Effector memory CD4-positive, alpha-beta T cell (primary cell): Measurements from ENCODE around the gene ZBED4.

ENCODE experiments used
- DNase-seq, 3 donors: peaks; one replicate each; pipeline ENCODE4 v3.0.0-alpha.2; 2020
- H3K27ac ChIP-seq: 2 replicates; pipeline ENCODE4 v1.7.0; 2013; ENCODE audit warnings: mild to moderate bottlenecking, low read length, moderate library complexity; ENCODE audit not compliant: insufficient read depth, poor library complexity, severe bottlenecking
- H3K27me3 ChIP-seq: replicated peaks from 2 replicates; pipeline ENCODE4 v1.7.0; 2013; ENCODE audit warnings: mild to moderate bottlenecking, low read length; ENCODE audit not compliant: insufficient read depth, control insufficient read depth, poor library complexity, severe bottlenecking
- H3K36me3 ChIP-seq: 2 replicates; pipeline ENCODE4 v1.7.0; 2013; ENCODE audit warnings: mild to moderate bottlenecking, low read length, moderate library complexity; ENCODE audit not compliant: control insufficient read depth, insufficient read depth
- H3K4me1 ChIP-seq: 2 replicates; pipeline ENCODE4 v1.7.0; 2013; ENCODE audit warnings: low read length, mild to moderate bottlenecking; ENCODE audit not compliant: control insufficient read depth, insufficient read depth, poor library complexity, severe bottlenecking
- H3K4me3 ChIP-seq: 2 replicates; pipeline ENCODE4 v1.7.0; 2013; ENCODE audit warnings: low read length, low read depth, mild to moderate bottlenecking; ENCODE audit not compliant: insufficient read depth, poor library complexity, severe bottlenecking
- H3K9me3 ChIP-seq: 2 replicates; pipeline ENCODE4 v1.7.0; 2013; ENCODE audit warnings: mild to moderate bottlenecking, low read length, moderate library complexity; ENCODE audit not compliant: control insufficient read depth

Gene ZBED4

DNA sequence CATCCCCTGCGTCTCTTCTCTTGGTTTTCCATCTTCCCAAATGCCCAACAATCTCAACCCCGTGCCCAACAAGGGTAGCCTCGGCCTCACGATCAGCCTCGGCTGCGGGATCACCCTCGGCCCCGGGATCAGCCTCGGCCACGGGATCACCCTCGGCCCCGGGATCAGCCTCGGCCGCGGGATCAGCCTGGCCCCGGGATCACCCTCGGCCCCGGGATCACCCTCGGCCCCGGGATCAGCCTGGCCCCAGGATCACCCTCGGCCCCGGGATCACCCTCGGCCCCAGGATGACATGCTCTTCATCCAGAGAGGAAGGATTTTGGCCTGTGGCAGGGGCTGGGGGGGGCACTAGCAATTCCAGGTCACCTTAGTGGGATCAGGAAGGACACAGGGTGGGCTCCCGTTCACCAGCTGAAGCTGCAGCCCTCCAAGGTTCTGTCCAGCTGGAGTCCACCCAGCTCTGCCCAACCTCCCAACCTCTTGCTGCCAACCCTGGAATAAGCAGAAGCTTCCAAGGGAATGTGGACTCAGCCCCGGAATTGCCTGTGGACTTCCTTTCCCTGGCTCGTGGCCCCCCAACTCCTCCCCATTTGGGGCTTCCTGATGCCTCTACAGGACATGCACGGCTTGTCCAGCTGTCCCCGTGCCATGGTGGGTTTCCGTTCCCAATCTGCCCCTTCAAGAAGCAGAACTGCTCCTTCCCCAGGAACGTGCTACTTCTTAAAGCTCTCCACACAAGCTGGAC, 58.4 kb downstream of the ZBED4 start:
- no peaks in the 10 kb centered on the region for H3K27me3 ChIP-seq
- no peaks in the 10 kb centered on the region for H3K9me3 ChIP-seq

DNA sequence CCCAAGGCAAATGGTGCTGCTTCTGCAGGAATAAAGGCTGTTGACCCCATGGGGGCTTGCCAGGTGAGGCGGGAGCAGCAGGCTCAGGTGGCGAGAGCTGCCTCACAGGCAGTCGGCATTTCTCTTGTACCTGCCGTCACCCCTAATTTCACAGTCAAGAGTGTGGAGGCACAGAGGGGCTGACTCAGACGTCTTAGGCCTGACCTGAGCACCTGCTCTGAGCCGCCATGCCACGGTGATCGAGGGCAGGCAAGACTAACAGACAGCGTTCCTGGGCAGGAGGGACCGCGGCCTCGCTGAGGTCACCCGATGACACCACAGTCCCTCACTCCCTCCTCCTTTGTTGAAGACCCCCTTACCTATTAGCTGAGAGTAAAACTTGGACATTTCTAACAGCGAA, 59.4 kb downstream of the ZBED4 start:
- Histone ChIP-seq H3K27me3 (no peaks in the 10 kb centered on the region), H3K9me3 (no peaks in the 10 kb centered on the region), H3K4me3 (no peak overlapping the region), H3K27ac (no peak overlapping the region), H3K4me1 (peaks cover 11% of the 10 kb centered on the region), H3K36me3 (peaks cover 34% of the 10 kb centered on the region)
- DNase-seq = no peak

More for the DNA sequence above, 58.4 kb downstream of the ZBED4 start:
- Histone ChIP-seq H3K4me3 (no peak overlapping the region), H3K27ac (no peak overlapping the region), H3K36me3 (peaks cover 42% of the 10 kb centered on the region), H3K4me1 (peaks cover 2% of the 10 kb centered on the region)
- DNase-seq = no peak

DNA sequence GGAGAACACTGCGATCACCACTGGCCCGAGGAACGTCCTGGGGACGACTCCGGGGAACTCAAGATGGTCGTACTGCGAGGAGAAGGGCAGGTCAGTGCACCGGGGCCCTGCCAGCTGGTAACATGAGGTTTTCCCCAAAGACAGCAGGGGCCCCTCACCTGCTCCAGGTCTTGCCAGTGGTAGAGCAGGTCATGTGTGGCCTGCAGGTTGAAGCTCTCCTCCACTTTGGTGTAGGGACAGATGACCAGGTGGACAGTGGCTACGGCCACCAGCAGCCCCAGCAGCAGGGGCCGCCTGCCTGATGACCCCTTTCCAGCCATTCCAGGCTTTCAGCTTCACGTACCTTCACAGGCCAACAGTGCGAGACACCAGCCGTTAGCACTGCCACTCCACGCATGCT, 59.8 kb downstream of the ZBED4 start:
- H3K27ac ChIP-seq = no peak overlapping the region
- peaks cover 11% of the 10 kb centered on the region for H3K4me1 ChIP-seq
- peaks cover 32% of the 10 kb centered on the region for H3K36me3 ChIP-seq
- no peak for DNase-seq
- H3K9me3 ChIP-seq = no peaks in the 10 kb centered on the region
- H3K4me3 ChIP-seq = no peak overlapping the region
- no peaks in the 10 kb centered on the region for H3K27me3 ChIP-seq

DNA sequence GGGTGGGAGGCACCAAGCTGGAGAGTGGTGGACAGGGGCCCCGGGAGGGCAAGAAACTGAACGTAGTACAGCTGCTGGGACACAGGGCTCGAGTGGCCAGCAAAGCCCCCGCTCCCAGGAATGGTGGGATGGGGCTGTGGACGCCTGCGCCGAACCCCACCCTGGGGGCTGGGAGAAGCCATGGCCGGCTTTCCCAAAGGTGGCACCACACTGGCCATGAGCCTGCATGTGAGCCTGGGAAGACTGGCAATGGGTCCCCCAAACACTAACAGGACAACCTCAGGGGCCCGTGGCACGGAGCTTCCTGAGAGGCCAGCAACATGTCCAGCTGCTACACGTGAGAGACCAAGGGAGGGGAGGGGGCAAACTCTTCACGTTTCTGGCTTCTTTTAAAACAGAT, 60.6 kb downstream of the ZBED4 start:
- Histone ChIP-seq H3K36me3 (peaks cover 28% of the 10 kb centered on the region), H3K27ac (no peak overlapping the region)

DNA sequence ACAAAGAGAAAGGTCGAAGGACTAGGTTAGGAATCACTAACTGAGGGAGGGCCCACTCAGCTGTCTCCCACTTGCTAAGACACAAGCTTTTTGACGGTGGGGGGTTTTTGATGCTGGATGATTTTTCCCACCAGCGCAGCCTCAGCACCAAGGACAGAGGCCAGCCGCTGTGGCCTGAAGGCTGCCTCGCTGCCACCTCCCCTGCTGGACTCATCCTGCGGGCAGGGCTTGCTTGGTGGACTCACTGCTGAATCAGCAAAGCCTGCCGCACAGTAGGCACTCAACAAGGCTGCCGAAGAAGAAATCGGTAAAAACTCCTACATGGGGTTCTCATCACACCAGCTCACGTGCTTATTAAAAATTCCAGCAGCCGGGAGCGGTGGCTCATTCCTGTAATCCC, 62.0 kb downstream of the ZBED4 start:
- no peak overlapping the region for H3K4me3 ChIP-seq
- H3K4me1 ChIP-seq = peaks cover 22% of the 10 kb centered on the region
- DNase-seq = no peak
- H3K9me3 ChIP-seq = no peaks in the 10 kb centered on the region
- no peak overlapping the region for H3K27ac ChIP-seq
- H3K36me3 ChIP-seq = peaks cover 16% of the 10 kb centered on the region
- no peaks in the 10 kb centered on the region for H3K27me3 ChIP-seq

More for the DNA sequence above, 60.6 kb downstream of the ZBED4 start:
- H3K9me3 ChIP-seq = no peaks in the 10 kb centered on the region
- peaks cover 16% of the 10 kb centered on the region for H3K4me1 ChIP-seq
- no peak for DNase-seq
- no peaks in the 10 kb centered on the region for H3K27me3 ChIP-seq
- no peak overlapping the region for H3K4me3 ChIP-seq

DNA sequence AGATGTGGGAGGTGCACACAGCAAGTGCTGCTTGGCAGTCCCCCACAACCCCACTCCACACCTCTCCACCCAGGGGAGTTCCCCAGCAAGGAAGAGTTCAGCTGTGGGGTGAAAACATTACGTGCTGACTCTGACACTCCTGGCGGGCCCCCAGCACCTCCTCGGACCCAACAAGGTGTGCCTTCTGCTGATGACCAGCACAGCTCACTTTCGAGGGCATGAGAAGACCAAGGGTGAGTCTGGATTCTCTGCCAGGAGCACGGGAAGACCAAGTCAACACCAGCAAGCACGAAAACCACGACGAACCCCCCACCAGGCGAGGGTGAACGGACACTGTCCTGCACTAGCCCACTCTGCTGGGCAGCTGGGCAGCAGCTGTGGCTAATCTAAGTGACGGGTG, 63.2 kb downstream of the ZBED4 start:
- Histone ChIP-seq H3K4me3 (peak overlapping the region; percentile 97), H3K9me3 (no peaks in the 10 kb centered on the region), H3K27me3 (no peaks in the 10 kb centered on the region), H3K27ac (no peak overlapping the region), H3K4me1 (peaks cover 22% of the 10 kb centered on the region), H3K36me3 (peaks cover 17% of the 10 kb centered on the region)
- DNase-seq = no peak

DNA sequence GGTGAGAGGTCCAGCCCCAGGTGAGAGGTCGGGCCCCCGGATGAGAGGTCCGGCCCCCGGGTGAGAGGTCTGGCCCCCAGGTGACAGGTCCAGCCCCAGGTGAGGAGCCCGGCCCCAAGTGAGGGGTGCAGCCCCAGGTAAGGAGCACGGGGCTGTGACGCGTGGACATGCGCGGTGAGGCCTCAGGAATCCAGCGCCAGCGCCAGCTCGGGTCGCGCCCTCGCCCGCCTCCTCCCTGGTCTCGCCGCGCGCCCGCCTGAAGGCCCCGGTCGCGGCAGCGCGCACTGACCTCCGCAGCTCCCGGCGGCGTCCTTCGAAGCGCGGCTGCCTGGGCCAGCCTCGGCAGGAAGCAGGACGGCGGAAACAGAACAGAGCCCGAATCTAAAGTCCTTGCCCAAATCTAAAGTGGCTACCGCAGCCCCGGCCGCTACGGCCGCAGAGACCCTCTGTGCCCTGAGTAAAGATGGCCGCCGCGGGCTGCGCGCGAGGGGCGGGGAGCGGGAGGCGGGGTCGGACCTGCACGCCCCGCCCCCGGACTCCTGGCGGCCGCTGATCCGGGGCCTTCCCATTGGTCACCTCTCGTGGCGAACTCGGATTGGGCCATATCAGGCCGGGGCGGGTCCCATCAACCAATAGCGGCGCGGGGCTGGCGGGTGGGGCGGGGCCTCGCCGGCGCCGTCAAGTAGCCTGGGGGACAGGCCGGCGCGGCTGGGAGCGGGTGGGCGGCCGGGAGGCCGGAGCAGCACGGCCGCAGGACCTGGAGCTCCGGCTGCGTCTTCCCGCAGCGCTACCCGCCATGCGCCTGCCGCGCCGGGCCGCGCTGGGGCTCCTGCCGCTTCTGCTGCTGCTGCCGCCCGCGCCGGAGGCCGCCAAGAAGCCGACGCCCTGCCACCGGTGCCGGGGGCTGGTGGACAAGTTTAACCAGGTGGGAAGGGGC, 64.6 kb downstream of the ZBED4 start, which contains the start of the genes ALG12 and CRELD2:
Gene ALG12, minus strand, starts transcription at position 465 of the 937 bp plus-strand sequence. CDS start 4,673 bp downstream, outside the sequence.
Gene CRELD2, plus strand, starts transcription at position 661 of the 937 bp plus-strand sequence. Its CDS starts 136 bp downstream, at position 797.
- no peaks in the 10 kb centered on the region for H3K9me3 ChIP-seq
- peaks cover 22% of the 10 kb centered on the region for H3K4me1 ChIP-seq
- H3K27ac ChIP-seq = peak within 1 kb of the TSS; percentile 95
- DNase-seq = peak; percentile 94 to 96 (median 94)
- peak within 1 kb of the TSS; percentile 97 for H3K4me3 ChIP-seq
- H3K27me3 ChIP-seq = no peaks in the 10 kb centered on the region
- peaks cover 17% of the 10 kb centered on the region for H3K36me3 ChIP-seq

DNA sequence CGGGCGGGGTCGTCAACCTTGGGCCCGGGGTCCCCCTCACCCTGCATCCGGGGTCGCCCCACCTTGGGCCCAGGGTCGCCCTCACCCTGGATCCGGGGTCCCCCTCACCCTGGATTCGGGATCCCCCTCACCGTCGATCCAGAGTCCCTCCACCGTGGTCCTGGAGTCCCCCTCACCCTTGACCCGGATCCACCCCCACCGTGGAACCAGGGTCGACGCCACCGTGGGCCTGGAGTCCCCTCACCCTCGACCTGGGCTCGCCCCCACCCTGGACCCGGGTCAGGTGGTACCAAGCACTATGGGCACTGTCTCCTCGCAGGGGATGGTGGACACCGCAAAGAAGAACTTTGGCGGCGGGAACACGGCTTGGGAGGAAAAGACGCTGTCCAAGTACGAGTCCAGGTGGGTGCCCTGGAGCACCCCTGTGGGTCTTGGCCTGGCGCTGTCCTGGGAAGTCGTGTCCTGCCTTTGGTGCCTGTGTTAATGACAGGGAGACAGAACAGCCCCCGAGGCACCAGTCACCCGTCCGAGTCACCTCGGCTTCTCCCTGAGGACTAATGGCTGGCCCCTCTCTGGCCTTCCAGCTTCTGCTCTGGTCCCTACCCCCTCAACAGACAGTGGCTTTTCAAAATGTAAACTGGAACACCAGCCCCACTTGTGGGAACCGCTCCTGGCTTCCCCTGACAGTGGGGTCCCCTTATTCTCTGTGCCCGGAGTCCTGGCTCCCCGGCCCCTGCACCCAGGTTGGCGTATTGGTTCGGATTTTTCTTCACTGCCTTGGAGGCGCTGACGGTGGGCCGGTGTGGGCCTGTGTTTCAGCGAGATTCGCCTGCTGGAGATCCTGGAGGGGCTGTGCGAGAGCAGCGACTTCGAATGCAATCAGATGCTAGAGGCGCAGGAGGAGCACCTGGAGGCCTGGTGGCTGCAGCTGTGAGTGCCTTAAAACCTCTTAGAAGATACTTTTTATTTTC, 65.6 kb downstream of the ZBED4 start:
- H3K36me3 ChIP-seq = peaks cover 10% of the 10 kb centered on the region
- peaks cover 22% of the 10 kb centered on the region for H3K4me1 ChIP-seq
- H3K27me3 ChIP-seq = no peaks in the 10 kb centered on the region
- peak overlapping the region; percentile 95 for H3K27ac ChIP-seq
- H3K9me3 ChIP-seq = no peaks in the 10 kb centered on the region
- DNase-seq = no peak
- H3K4me3 ChIP-seq = peak overlapping the region; percentile 97

DNA sequence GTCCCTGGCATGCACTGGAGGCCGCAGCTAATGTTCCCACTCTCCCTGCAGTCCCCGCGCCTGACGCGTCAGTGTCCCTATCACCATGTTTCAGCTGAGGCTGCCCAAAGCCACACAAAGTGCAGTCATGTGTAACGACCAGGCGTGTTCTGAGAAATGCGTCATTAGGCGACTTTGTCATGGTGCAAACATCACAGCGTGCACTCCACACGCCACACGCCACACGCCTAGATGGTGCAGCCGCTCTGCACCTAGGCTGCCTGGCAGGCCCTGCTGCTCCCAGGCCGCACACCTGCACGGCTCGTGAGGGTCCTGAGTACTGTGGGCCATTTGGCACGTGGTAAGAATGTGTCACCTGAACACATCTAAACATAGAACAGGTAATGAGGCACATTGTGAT, 67.2 kb downstream of the ZBED4 start:
- H3K36me3 ChIP-seq = peaks cover 7% of the 10 kb centered on the region
- peaks cover 29% of the 10 kb centered on the region for H3K4me1 ChIP-seq

More for the DNA sequence above, 67.2 kb downstream of the ZBED4 start:
- Histone ChIP-seq H3K9me3 (no peaks in the 10 kb centered on the region), H3K27me3 (no peaks in the 10 kb centered on the region), H3K27ac (no peak overlapping the region), H3K4me3 (no peak overlapping the region)
- no peak for DNase-seq
